CD4-positive, alpha-beta T cell treated with Interleukin-4 for 1 hour (primary cell): ENCODE measurements around the gene SNCAIP.
"Not testable (repeated sequence)": the region's sequence is repeated elsewhere in the genome, so short reads cannot be mapped to it uniquely, and the experiment has no call there.

Experiments used
- DNase-seq, 2 donors: peaks; one replicate each; pipeline ENCODE4 v3.0.0-alpha.2; 2020 to 2022

Gene SNCAIP

DNA sequence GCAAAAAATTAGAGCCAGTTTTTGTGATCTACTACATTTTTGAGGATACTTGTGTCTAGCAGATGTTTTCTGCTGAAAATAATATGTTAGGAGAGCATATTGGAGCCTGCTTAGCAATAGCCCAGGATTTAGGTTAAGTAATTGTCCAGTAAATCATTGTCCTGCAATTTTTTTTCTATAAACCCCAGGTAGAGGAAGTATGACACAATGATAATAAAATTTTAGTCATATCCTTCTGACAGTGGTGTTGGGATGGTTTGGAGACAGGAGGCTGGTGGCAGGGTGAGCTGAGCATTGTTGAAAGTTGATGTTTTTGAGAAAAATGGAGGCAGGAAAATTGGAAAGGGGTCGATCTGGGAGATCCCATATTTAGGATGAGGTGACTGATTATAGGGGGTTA, 3.5 kb downstream of the SNCAIP start:
- DNase-seq: no peak

DNA sequence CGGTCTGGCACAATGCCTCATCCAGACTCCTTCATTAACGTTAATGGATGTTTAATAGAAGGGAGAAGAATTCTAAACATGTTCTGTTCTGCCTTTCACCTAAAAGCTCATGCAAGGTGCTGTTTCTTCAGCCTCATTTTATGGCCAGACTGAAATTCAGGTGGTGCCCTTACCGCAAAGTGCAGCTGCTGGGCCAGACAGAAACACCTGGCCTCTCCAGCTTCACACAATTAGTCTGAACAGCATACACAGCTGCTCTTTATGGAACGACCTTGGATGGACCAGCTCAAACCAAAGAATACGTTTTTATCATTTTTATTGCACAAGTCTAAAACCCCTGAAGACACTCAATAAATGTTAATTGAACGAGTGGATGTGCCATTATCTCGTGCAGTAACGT, 4.6 kb downstream of the SNCAIP start:
- no peak for DNase-seq

DNA sequence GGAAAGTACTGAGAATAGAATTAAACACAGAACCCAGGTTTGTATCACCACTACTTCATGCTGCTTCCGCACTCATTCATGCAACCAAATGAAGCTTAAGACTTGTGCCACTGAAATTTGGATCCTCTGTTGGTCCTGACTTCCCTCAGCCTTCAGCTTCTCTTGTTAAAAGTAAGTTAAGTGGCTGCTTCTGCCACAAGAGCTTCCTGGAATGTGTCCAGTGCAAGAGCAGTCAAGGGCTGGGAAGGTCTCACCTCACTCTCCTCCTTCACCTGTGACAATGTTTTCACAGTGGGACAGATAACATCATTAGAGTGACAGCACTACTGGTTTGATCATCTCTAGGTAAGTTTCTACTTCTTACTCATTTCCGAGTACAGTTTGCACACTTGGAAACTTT, 7.9 kb downstream of the SNCAIP start:
- DNase-seq: no peak

DNA sequence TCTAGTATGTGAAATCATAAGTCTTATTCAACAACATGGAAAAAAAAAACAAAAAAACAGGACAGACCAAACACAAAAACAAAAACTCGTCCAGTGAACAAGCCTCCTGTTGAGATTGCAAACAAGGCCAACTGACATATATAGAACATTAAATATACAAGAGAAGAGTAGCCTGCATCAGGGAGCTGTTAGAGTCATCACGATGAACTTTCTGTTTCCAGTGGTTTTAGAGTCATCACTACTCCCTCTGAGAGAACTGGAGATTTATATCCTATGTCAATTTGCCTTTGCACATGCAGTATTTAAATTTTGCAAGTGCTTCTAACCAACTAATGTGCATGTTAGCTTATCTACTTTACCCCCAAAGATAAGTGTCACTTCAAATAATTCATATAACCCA, 9.9 kb downstream of the SNCAIP start:
- no peak for DNase-seq

DNA sequence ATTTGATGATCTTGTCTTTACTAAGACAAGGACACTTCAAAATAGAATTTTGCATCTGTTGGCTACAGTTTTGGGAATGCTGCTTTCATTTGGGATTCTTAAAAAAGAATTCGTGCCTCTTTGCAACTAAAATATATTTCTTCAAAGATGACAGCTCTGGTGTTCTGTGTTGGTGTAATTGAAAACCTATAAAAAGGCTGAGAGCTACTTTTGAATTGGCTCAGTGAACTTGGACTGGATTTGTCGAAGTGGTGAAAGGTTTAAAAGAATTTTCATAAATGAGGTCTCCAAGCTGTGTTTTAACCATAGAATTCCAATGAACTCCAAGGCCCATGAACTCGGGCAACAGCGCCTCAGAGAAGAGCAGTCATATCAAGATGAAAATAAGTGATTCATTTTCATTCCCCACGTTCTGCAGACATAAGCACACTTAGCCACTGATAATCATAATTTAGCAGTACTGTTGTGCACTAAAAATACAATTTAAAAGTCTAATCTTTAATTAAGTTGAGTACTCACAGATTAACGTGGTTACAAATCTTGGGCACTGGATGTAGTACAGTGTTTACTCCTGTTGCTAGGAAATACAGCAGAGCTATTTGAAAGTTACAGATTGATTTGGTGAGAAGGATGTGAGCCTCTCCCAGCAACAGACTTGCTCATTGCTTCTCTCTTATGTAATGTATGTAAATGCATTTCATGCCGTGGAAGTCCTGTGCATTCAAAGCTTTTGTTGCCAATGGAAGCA, 10.9 kb downstream of the SNCAIP start:
- DNase-seq: no peak

DNA sequence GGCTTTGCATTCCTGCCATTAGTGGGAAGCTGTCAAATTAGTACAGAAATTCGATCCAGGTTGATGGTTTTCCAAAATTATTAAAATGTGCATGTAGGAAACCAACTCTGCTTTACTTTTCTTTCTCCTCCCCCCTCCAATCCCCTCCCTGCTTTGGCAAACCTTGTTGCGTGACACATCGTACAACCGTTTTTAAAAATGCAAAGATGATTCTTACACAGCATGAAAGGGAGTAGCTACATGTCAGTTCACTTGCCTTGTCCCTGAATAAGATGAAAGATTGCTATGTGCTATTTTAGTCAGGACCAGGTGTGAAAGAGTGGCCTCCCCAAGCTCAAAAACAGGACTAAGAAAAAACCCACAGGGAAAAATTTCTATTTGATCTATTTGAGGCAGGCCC, 11.7 kb downstream of the SNCAIP start:
- DNase-seq: no peak

DNA sequence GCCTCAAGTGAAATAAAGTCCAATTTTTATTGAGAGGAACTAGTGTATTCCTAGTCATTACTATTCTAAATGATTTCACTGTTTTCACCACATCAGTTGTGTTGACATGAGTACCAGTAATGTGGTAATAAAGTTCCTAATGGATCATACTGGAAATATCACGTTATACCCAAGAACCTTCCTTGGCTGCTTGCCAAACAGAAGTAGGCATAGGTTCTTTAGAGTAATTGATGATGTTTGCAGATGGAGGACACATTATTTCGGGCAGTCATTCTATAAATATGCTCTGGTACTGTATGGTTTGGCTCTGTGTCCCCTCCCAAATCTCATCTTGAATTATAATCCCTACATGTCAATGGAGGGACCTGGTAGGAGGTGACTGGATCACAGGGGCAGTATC, 15.1 kb downstream of the SNCAIP start:
- DNase-seq: no peak

DNA sequence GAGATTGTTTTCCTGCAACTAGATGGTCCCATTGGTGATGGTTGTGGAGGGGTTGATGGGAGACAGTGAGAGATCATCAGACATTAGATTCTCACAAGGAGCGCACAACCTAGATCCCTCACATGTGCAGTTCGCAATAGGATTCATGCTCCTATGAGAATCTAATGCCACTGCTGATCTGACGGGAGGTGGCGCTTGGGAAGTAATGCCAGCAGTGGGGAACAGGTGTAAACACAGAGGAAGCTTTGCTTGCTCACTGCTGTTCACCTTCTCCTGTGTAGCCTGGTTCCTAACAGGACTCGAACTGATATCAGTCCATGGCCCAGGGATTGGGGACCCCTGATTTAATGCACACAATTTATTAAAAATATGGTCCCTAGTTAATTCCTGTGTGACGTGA, 18.8 kb downstream of the SNCAIP start:
- DNase-seq: no peak

DNA sequence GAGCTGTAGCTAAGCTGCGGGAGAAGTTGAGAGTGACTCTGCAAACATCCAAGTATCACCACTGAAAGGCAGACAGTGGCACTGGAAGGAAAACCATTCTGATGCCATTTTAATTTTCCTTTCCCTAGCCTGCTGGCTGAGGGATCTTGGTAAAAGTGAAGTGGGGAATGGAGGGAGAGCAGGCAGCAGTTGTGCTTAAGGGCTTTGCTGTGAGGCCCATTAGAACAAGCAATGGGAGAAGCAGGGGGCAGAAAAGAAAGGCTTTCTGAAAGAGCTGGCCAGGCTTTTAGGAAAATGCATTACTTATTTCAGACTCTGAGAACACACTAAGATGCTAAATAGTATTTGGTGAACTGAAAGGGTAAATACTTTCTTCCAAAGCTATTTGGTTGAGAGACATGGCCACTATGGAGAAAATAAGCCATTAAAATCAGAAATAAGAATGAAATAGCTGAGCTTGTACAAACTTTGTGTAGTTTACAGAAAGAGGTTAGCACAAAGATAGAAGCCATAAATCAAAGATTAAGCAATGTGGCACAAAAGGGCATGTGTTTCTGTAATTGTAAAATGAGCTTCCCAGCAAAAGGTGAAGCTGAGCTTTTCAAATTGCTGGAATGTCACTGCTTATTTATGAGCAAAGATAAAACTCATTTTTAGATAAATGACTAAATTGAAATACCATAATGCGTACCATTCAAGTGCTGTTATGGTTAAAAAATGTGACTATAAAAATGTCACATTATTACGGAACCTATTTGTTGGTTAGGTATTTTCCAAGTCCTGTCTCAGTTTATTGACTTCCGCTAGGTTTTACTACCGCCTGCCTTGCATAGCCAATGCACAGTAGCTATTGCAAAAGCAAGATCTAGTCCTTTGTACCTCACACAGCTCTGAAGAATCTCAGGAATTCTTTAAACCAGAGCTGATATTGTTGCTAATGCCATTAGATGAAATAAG, 20.8 kb downstream of the SNCAIP start:
- DNase-seq: no peak

DNA sequence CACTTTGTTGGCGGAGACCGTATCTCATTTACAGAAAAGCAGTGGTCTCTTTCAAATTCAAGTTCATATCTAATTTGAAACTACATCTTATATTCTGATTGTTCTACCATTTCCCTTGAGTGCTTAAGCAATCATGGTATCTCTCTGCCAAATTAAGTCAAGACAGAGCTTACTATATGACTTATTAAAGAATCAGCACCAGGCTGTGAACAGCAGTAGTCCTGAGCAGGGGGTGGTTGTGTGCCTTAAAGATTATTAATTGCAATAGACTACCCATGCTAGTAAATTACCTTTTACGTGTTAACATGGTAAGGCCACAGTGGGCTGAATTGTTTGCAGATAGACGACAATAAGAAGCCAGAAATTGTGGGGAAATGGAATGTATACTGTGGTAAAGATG, 21.5 kb downstream of the SNCAIP start:
- no peak for DNase-seq

DNA sequence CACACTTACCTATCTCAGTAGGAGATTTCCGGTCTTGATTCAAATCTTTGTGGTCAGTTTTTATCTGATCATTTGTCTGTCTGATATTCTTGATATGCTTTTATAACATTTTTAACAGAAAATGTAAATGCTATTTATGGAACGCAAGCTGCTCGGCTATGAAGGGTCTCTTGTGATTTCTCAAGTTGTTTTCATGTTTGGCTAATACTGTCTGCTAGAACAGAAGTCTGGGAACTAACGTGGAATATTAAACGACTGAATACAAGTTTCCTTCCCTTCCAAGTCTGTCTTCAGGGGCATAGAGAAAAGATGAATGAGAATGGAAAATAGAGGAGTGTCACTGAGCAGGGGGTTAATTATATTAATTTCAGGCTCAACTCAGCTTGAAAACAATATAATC, 27.6 kb downstream of the SNCAIP start:
- no peak for DNase-seq

DNA sequence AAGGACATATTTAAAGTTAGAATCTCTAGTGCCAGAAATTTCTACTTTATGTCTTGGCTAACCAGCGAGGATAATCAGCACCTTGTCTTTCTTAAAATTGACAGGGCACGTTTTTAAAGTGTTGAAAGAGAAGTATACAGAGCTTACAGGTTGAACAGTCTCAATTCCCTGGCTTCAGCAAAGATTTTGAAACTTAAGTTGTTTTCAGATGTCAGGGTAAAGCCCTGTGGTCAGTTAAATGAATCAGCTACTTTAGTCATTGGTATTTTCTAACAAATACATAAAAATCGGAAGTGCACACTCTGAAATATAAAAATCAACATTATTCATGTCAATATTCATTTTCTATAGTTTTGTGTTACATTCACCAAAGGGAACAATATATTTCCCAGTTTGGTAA, 29.1 kb downstream of the SNCAIP start:
- DNase-seq: no peak

DNA sequence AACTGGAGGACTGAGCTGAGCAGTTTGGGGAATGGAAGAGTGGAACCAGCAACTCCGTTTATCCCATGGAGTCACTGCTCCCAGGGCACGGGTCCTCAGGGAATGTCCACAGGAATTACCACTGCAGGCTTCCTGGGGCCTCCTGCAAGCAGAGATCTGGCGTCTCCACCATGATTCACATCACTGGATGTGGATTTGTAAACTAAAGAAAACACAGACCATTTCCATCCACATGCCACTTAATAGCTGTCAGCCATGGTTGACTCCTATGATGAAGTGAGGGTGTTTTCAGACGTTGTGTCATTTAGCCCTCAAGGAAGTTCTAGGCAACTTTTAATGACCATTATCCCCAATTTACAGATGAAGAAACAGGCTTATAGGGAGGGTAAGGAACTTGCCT, 30.2 kb downstream of the SNCAIP start:
- no peak for DNase-seq

DNA sequence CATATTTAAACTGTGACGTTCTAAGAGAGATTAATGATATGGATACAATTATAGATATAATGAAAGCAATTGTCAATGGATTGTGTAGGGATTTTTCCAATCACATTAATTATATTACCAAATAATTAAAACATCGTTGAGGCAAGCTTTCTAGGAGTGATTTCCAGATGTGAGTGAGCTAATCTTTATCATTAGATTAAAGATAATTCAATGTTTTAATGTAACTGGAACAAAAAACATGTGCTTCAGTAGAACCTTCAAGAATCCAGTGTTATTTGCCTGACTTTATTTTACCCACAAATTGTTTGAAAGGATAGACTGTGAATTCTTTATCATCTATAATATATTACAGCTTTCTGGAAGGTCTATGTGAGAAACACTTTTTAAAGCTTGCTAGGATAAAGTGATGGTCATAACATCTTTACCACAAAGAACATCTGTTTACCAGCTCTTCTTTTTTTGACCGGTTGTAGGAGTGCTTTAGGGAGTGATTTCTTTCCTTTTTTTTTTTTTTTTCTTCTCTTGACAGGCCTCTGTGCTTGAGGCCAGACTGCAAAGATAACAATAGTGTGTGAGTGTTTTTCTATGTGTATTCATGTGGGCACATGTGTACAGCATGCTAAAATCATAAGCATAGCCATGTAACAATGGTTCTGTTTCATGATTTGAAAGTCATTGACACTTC, 35.0 kb downstream of the SNCAIP start:
- DNase-seq: no peak

DNA sequence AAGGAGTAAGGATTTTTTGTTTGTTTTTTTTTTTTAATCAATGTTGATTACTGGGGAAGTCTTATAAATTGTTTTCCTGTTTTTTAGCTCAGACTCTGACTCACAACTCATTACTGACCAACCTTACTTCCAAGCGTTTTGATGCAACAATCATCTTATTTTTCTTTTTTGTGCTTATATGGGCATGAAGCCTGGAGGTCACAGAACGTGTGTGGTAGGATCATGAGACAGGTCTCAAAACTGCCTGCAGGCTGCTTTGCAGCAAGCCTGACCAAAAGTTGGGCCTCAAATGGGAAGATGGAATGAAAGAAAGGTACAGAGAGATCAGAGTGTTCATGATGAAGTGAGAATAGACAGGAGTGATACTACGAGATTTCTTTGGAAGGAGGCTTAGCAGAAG, 38.5 kb downstream of the SNCAIP start:
- no peak for DNase-seq

DNA sequence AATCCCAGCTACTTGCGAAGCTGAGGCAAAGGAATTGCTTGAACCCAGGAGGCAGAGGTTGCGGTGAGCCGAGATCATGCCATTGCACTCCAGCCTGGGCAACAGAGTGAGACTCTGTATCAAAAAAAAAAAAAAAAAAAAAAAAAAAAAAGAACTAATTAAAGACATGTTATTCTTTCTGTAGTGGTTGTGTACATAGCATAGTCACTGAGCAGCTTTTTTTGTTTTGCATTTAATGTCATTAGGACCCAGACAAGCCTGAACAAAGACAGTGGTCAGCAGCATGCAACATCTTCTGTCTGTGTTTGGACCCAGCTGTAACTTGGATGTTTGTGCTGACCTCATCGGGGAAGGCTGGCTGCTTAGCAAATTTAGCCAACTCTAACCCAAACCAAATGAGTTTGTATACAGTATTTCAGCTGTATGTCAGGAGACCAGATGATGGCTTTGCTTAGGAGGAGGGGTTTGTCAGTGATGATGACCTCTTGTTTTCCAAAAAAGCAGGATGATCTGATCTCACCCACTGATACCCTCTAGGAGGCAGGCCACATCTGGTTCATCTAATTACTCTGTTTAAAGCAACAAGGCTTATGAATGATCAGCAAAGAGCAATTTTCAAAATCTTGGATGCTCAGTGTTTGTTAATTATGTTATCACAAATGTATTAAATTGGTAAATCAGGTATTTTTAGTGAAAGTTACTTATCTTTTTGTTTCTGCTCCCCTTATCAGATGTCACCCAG, 39.5 kb downstream of the SNCAIP start:
- DNase-seq: no peak

DNA sequence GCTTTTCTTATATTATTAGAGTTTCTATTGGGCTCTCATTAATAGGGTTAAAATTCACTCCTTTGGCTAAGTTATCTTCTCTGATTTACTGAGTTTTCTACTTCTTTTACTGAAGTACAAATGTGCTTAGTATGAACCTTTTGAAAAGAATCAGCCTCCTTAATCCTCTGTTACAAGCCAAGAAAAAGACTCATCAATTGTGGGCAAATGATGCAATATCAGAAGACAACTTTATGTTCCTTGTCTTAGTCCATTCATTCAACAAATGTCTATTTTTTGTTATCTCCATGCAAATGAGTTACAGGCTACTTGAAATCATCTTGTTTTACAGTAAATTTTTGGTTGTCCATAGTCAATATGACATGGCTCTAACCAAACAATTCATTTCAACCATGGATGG, 40.3 kb downstream of the SNCAIP start:
- no peak for DNase-seq

DNA sequence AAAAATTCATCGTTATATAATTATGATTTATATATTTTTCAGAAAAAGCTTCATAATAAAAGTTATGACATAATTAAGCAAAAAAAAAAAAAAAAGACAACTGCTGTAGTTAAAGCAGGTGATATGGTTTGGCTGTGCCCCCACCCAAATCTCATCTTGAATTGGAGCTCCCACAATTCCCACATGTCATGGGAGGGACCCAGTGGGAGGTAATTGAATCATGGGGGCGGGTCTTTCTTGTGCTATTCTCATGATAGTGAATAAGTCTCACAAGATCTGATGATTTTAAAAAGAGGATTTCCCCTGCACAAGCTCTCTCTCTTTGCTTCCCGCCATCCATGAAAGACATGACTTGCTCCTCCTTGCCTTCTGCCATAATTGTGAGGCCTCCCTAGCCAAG, 41.3 kb downstream of the SNCAIP start:
- not testable (repeated sequence) for DNase-seq

DNA sequence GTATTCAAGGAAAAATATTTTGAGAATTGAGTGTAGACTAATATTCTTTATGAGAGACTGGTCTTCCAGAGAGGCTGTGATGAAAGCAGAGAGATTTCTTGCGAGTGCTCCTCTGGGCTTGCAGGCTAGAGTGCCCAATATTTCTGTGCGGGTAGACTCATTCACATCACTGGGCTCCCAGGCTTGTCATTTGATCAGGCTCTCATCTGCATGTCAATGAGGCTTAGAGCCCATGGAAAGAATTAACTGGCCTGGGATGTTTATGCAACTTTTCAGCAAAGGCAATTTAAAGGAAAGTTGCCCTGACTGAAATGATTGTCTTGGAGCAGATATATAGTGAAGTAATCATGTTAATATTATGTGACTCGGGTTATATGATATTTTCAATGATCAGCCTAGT, 42.3 kb downstream of the SNCAIP start:
- no peak for DNase-seq

DNA sequence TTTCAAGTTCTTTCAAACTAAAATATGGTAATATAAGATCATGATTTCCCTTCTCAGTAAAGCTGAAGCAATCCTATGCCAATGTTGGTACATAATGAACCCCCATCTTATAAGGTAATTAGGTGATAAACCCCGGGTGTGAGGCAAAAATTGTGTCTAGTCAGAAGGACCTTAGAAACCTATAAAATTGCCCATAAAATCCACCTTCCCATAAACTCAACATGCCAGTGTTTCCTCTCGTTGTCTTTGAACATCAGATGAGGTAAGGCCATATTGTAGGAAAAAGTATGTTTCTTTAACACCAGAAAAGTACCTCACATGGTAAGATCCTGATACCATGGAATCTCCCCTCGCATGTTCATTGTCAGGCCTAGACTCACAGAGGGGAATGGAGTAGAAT, 43.3 kb downstream of the SNCAIP start:
- no peak for DNase-seq

DNA sequence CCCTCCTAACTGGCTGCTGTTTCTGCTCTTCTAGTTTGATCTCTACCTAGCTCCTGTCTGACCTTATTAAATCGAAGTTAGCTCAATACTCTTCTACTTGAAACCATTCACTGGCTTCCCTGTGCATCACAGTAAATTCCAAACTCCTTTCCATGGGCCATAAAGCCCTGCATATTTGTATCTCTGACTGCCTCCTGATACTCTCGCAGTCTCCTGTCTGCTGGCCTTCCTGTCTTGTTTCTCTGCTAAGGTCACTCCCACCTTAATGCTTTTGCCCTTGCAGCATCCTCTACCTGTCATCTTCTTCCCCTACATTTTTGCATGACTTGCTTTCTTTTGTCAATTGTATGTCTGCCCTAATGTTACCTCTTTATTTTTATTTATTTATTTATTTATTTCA, 44.8 kb downstream of the SNCAIP start:
- DNase-seq: no peak

DNA sequence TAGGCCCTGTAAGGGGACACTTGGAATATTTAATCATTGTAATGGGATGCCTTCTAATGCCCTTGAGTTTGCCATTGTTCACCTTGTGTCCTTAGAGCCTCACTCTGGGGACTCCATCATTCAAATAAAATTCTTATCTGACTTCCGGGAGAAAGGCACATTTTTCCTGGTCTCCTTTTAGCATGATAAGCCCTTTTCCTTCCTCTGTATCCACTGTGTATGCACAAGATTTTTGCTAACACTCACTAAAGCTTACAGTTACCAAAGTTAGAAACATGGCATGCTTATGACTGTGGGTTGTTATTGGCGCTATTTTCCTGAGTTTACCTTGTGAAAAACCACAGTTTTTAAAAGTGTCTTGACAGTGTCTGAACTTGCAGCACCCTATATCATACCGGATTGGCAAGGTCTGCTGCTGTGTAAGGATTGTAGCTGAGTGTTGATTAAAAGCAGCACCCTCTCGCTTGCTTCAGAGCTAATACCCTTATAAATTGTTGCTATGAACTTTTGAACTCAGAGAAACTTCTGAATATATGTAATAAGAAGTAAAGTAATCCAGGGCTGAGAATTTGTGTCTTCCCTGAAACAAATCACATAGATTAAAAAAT, 46.4 kb downstream of the SNCAIP start:
- DNase-seq: no peak

DNA sequence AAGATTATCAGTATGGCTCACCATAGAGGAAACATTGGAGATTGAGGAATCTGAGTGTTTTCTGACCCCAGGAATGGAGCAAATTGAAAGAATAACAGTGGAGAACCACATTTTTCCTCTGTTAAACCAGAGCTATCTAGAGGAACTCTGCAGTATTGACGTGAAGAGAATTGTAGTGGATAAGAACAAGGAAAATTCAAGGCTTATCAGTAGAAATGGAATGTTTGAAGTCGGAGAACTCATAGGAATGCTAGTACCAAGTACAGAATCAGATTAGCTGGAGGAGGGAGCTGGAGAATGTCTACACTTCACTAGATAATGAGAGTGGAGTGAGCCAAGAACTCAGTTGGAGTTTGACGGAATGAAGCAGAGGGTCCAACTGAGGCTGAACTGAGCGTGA, 50.3 kb downstream of the SNCAIP start:
- DNase-seq: no peak
